PC-9 (cell line): Measurements from ENCODE around the gene ESPN. TPM values are rescaled to one million over a fixed set of nuclear protein-coding genes. Genes with fewer than 3 reads are reported as not detected.

Experiments used
- BruUV-seq: library from RNA; stranded (reverse); fragments of 400-500 nt; replicated peaks from 2 replicates; lab custom pipeline; 2021; lab: Mats Ljungman, UMichigan
- CTCF ChIA-PET: fragments of 300-600 bp; sonication (Branson Sonifier 250); formaldehyde crosslinking; loops from one replicate; lab custom pipeline; 2022; ENCODE audit warnings: antibody characterized with exemption; lab: Charles Lee
- POLR2A ChIA-PET: fragments of 300-600 bp; sonication (Branson Sonifier 250); formaldehyde crosslinking; loops from one replicate; lab custom pipeline; 2022; ENCODE audit warnings: antibody characterized with exemption; ENCODE audit not compliant: unreplicated experiment; lab: Charles Lee
- DNase-seq, 2 experiments: peaks; one replicate each; pipeline versions ENCODE4 v3.0.0 to v3.0.0-alpha.2; 2015 to 2022; ENCODE audit warnings: mixed read lengths in 1 of 2
- H2AFZ ChIP-seq: fragments of 200-600 bp; sonication (generic); 2 replicates; pipeline ENCODE4 v1.8.1; 2017; ENCODE audit warnings: antibody characterized with exemption
- H3F3A ChIP-seq: fragments of 200-600 bp; sonication (generic); 2 replicates; pipeline ENCODE4 v1.8.1; 2017; ENCODE audit warnings: antibody characterized with exemption, mild to moderate bottlenecking, low read depth; ENCODE audit not compliant: insufficient read depth
- H3K27ac ChIP-seq: fragments of 200-600 bp; sonication (generic); 2 replicates; pipeline ENCODE4 v1.6.1; 2016; ENCODE audit warnings: mixed run types
- H3K27me3 ChIP-seq: fragments of 200-600 bp; sonication (generic); 2 replicates; pipeline ENCODE4 v1.6.1; 2016; ENCODE audit warnings: low read depth, mixed run types; ENCODE audit not compliant: insufficient read depth
- H3K36me3 ChIP-seq: fragments of 200-600 bp; sonication (generic); 2 replicates; pipeline ENCODE4 v1.6.1; 2016; ENCODE audit warnings: low read depth, mixed run types
- H3K4me1 ChIP-seq: fragments of 200-600 bp; sonication (generic); replicated peaks from 2 replicates; pipeline ENCODE4 v1.6.1; 2016; ENCODE audit warnings: mixed run types; ENCODE audit not compliant: insufficient read depth
- H3K4me2 ChIP-seq: fragments of 200-600 bp; sonication (generic); 2 replicates; pipeline ENCODE4 v1.6.1; 2017; ENCODE audit warnings: mixed run types
- H3K4me3 ChIP-seq: fragments of 200-600 bp; sonication (generic); 2 replicates; pipeline ENCODE4 v1.6.1; 2016; ENCODE audit warnings: mixed run types
- H3K79me2 ChIP-seq: fragments of 200-600 bp; sonication (generic); 2 replicates; pipeline ENCODE4 v1.6.1; 2017; ENCODE audit warnings: low read depth, mixed run types
- H3K9me2 ChIP-seq: fragments of 200-600 bp; sonication (generic); 2 replicates; pipeline ENCODE4 v1.8.1; 2017; ENCODE audit warnings: mild to moderate bottlenecking; ENCODE audit not compliant: insufficient read depth
- H3K9me3 ChIP-seq: fragments of 200-600 bp; sonication (generic); 2 replicates; pipeline ENCODE4 v1.8.1; 2016; ENCODE audit warnings: low read depth; ENCODE audit not compliant: insufficient read depth
- H4K20me1 ChIP-seq: fragments of 200-600 bp; sonication (generic); 2 replicates; pipeline ENCODE4 v1.8.1; 2017; ENCODE audit not compliant: insufficient read depth
- CTCF ChIP-seq: fragments of 200-600 bp; sonication (generic); conservative IDR thresholded peaks from 2 replicates; pipeline ENCODE4 v1.6.1; 2017; ENCODE audit warnings: mixed run types, antibody characterized with exemption, mild to moderate bottlenecking, moderate library complexity
- EZH2 ChIP-seq: fragments of 200-600 bp; sonication (generic); IDR thresholded peaks from 2 replicates; pipeline ENCODE4 v1.8.0; 2017; ENCODE audit warnings: antibody characterized with exemption, low read depth
- intact Hi-C: fragments of 100-400 bp; cut with micrococcal nuclease; formaldehyde crosslinking; loops from one replicate; pipeline ENCODE4 v1.10.0; 2022; ENCODE audit not compliant: unreplicated experiment
- total RNA-seq: library from RNA; stranded (reverse); gene quantifications from 2 replicates; pipeline ENCODE4 v1.2.3, GENCODE V29; 2021

ESPN gene
- total RNA-seq, 1 experiment from 2014 or later: 18.6 TPM

GRCh38 chr1:6461538-6462411 is 37.2 kb downstream of the ESPN start:
- DNase-seq: no peak
- no peaks in the 10 kb centered on the region for H4K20me1 ChIP-seq
- no peak overlapping the region for H2AFZ ChIP-seq
- no peak overlapping the region for H3K4me2 ChIP-seq
- TF ChIP-seq EZH2: no peak
- TF ChIP-seq CTCF: no peak
- H3F3A ChIP-seq: no peaks in the 10 kb centered on the region
- POLR2A ChIA-PET: no interaction called here
- no peaks in the 10 kb centered on the region for H3K9me3 ChIP-seq
- H3K4me3 ChIP-seq: no peak overlapping the region
- no peaks in the 10 kb centered on the region for H3K27me3 ChIP-seq
- no peaks in the 10 kb centered on the region for H3K9me2 ChIP-seq
- CTCF ChIA-PET: no interaction called here
- no peaks in the 10 kb centered on the region for H3K36me3 ChIP-seq
- no peak overlapping the region for H3K27ac ChIP-seq
- no peaks in the 10 kb centered on the region for H3K4me1 ChIP-seq
- intact Hi-C loops: no loop called here
- no TSS peak for BruUV-seq
- H3K79me2 ChIP-seq: no peaks in the 10 kb centered on the region

DNA sequence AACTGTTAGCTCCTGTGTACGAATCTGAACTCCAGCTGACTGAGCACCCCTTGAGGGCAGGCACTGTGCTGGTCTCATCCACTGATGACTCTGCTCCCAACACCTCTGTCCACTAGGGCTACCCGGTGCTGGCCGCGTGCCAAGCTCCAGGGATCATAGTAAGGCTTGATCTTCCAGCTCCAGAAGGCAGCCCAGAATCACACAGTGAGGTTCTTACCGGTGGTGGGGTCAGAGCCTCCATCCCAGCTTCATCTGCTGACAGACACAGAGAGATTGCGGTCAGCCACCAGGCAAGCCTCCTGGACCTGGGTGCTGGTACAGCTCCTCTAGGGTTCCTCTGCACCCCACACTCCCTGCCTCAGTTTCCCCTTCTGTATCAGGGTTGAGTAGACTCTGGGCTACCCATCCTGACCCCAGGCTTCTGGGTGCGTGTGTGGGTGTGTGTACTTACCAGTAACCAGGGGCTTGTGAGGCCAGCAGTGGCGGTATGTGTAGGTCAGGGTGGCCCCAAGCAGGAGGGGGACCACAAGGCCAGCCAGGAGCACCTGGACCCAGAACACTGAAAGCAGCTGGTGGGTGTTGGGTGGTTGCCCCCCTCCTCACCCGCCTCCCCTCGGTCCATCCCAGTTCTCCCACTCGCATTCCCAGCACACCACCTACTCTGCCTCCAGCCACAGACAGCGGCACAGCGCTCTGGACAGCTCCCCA is 38.0 kb downstream of the ESPN start:
- H3K4me1 ChIP-seq: no peaks in the 10 kb centered on the region
- no peak overlapping the region for H2AFZ ChIP-seq
- H3K4me2 ChIP-seq: no peak overlapping the region
- H3K79me2 ChIP-seq: no peaks in the 10 kb centered on the region
- no peaks in the 10 kb centered on the region for H3K27me3 ChIP-seq
- no peaks in the 10 kb centered on the region for H3K9me2 ChIP-seq
- no peaks in the 10 kb centered on the region for H3K9me3 ChIP-seq
- no TSS peak for BruUV-seq
- no peaks in the 10 kb centered on the region for H3F3A ChIP-seq
- no peaks in the 10 kb centered on the region for H3K36me3 ChIP-seq
- H4K20me1 ChIP-seq: no peaks in the 10 kb centered on the region
- ChIA-PET POLR2A (no interaction called here), CTCF (no interaction called here)
- intact Hi-C loops: no loop called here
- no peak for DNase-seq
- H3K4me3 ChIP-seq: no peak overlapping the region
- no peak overlapping the region for H3K27ac ChIP-seq
- TF ChIP-seq EZH2 (no peak), CTCF (no peak)

- Histone ChIP-seq H3K79me2 (no peaks in the 10 kb centered on the region), H3F3A (no peaks in the 10 kb centered on the region), H2AFZ (no peak overlapping the region), H3K36me3 (no peaks in the 10 kb centered on the region), H3K9me3 (no peaks in the 10 kb centered on the region), H4K20me1 (no peaks in the 10 kb centered on the region), H3K9me2 (no peaks in the 10 kb centered on the region), H3K4me1 (no peaks in the 10 kb centered on the region), H3K4me2 (no peak overlapping the region), H3K4me3 (no peak overlapping the region), H3K27me3 (no peaks in the 10 kb centered on the region), H3K27ac (no peak overlapping the region)
- DNase-seq: no peak
- ChIA-PET POLR2A (no interaction called here), CTCF (interaction anchor here (0.5 kb wide), 1 partner anchor 53 kb away, joined by 3 read pairs; no protein-coding TSS in a partner anchor)
- TF ChIP-seq CTCF: no peak
- TF ChIP-seq EZH2: no peak
- BruUV-seq: no TSS peak
- intact Hi-C loops: no loop called here
Measured at GRCh38 chr1:6463120-6463412, 38.5 kb downstream of the ESPN start.
